HG03045 (cell line): Measurements from ENCODE around the gene FXYD6.

Source experiments
- ATAC-seq: cut with Tn5 transposase; IDR thresholded peaks from one replicate; pipeline ENCODE4 v1.9.1; 2021; ENCODE audit warnings: mild to moderate bottlenecking, moderate library complexity; ENCODE audit not compliant: unreplicated experiment

The FXYD6 gene

DNA sequence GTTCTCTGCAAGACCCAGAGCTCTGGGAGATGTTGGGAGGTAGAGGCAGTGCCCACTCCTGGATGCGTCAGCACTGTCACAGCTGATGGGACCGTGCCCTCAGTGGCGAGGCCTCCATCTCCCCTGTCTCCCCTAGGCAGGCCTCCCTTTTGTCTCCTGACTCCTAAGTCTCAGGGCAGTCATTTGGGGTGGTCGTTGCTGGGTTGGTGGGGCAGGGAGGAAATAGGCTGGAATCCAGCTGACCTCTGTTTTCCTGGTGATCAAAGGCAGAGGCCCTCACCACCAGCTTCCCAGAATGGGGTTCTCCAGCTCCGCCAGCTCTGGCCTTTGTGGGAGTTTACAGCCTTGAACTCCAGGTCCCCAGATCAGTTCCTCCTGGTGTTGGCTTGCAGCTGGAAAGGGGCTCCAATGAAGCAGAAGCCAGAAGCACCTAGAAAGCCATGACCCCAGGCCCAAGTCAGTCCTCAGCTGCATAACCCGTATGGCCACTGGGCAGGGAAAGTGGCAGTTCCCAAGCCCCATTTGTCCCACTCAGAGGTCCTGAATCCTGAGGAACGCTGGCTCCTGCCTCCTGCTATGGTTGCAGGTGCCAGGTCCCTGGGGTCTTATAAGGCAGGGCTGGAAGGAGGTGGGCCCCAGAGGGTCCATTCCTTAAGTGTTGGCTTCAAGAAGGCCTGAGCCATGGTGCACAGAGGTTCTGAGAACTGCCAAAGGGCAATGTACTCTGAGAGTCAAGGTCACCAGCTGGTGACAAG lies 44.6 kb downstream of the FXYD6 start:
- ATAC-seq: no peak

- no peak for ATAC-seq
These were observed 45.6 kb downstream of the FXYD6 start for GRCh38 chr11:117830674-117831351.

DNA sequence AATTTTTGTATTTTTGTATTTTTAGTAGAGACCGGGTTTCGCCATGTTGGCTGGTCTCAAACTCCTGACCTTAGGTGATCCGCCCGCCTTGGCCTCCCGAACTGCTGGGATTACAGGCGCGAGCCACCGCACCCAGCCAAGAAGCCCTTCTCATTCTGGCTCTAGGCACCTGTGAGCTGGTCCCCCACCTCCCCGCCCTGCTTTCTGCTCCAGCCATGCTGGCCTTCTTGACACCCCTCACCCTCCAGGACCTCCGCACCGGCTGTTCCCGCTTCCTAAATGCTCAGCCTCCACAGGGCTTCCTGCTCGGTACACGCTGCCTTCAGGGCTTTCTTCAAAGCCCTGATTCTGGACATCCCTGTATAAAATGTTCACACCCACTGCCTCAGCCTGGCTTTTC lies 46.4 kb downstream of the FXYD6 start:
- no peak for ATAC-seq

GRCh38 chr11:117829369-117829725 lies 47.1 kb downstream of the FXYD6 start:
- ATAC-seq: peak; percentile 8

GRCh38 chr11:117828611-117829368 lies 47.7 kb downstream of the FXYD6 start:
- ATAC-seq: peak; percentile 41

DNA sequence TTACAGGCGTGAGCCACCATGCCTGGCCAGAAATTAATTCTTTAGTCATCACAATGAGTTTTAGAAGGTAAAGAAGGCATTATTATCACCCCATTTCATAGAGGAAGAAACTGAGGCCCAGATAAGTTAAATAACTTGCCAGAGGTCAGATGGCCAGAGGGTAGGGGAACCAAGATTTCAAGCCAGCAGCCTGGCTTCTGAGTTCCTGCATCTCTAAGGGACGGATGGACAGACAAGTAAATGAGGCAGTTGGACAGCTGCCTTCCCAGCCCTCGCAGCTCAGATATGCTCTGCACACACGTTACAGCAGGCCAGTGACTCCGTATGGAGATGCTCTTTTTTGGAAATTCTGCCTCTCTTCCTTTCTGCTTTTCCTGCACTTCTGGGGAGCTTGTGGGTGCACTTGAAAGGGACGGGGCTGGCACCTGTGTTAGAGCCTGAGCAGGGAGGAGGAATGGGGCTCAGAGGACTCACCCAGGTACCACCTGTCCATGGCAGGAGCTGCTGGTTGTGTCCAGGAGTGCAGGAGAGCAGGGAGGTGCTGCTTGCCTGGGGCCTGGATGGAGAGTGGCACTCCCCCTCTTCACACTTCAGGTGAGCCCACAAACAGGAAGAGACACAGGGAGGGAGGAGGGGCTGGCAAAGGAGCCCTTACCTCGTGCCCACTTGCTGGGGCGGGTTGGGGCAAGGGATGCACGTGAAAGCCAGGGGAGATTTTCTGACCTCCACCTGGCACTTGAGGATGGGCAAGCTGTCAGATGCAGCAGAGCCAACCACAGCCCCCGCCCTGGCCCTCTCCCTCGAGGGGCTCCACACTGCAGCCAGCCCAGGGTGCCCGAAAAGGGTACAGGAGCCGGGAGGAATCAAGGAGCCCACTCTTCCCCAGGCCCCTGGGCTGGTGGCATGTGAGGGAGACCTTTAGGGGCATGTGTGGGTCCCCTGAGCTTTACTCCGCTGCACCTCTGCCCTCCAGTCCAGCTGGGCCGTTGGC lies 48.6 kb downstream of the FXYD6 start:
- ATAC-seq: no peak

DNA sequence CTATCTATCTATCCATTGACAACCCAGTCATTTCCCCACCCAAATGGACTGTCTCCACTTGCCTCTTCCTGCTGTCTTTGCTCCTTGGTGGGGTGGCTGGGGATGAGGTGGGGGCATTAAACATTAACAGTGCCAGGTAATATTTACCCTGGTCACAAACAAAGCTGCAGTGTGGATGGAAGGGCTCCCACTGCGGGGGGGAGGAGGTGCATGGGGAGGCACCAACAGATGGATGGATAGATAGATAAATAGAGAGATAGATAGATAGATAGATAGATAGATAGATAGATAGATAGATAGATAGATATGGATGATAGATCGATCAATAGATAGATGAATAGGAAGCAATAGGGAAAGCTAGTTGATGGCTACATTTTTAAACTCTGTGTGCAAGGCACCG lies 49.6 kb downstream of the FXYD6 start:
- ATAC-seq: no peak

DNA sequence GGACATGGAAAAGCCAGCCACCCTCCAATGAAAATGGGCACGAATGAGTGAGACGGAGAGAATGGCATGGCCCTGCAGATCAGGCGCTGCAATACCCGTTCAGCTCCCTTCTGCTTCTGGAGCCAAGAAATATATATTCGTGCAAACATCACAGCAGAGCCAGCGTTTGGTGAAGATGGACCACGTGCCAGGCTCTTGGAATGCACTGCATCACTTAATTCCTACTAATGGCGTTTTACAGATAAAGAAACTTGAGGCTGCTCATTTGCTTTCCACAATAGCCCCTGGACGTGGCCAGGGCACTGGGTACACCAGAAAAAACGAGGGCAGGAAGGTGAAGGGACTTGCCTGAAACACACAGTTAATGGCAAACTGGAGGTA lies 50.3 kb downstream of the FXYD6 start:
- no peak for ATAC-seq

DNA sequence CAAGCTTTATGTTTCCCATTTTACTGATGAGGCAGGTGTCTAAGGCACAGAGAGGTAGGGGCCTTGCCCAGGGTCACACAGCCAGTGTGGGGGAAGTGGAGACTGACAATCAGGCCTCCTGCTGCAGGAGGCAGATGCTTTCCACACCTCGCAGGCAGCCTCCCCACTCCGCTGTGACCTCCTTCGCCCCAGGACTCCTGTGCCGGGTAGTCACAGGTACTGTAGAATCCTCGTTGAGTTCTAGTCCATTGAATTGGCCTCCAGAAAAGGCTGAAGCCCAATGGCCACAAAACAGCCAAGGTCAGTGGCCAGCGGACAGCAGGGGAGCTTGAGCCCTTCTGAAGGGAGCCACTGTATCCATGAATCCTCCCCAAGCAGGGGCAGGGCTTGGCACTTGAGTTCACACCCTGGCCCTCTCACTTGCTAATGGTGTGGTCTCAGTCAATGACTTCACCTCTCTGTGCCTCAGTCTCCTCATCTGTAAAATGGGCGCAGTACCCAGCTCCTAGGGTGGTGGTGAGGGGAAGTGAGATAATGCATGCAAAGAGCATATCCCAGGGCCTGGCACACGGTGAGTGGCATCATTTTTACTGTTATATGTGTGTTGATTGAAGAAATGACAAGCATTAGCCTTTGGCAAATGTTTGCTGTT lies 50.8 kb downstream of the FXYD6 start:
- ATAC-seq: no peak

GRCh38 chr11:117824571-117825537 lies 51.6 kb downstream of the FXYD6 start, which contains the start of gene FXYD2:
Gene FXYD2 (minus strand): TSS chr11:117824744. CDS start chr11:117824678, 66 bp downstream.
- ATAC-seq: no peak

GRCh38 chr11:117823946-117824420 lies 52.5 kb downstream of the FXYD6 start:
- ATAC-seq: no peak

GRCh38 chr11:117823294-117823945 lies 53.0 kb downstream of the FXYD6 start:
- no peak for ATAC-seq

DNA sequence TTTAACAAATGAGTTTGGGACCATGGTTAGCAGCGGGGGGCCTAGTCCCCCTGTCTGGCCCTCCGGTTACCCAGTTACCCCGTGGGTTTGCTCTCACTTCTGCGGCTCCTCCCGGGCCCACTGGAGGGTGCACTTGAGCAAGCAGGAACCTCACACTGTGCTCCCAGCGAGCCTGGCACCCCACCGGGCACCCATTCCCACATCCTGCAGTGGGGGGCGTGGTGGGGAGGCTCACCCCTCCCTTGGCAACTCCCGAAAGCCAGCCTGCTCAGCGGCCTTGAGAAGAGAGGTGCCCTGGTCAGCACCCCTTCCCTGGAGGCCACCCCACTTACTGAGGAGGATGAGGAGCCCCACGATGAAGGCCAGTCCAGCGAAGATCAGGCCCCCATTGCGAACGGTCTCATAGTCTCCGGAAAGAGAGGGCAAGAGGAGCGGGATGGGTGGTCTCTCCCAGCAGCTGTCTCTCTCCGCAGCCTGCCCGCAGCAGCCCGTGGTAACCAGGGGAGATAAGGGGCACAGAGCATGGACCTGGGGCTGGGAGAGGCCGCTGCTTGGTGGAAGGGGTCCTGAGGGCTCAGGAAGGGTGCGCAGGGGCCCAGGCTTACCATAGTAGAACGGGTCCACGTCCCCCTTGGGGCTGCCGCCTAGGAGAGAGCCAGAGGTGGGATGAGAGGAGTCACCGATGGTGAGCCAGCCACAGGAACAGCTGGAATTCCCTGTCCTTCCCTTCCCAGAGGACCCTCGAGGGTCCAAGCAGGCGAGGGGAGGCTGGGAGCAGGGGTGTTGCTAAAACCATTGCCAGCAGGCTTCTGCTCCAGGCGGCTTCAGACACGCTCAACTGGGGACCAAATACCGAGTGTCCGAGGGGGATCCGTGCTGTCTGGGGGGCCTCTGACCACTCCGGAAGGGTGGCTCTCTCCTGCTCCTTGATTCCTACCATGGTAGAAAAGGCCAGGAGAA lies 54.1 kb downstream of the FXYD6 start:
- ATAC-seq: no peak

- ATAC-seq: no peak
These were observed 55.0 kb downstream of the FXYD6 start for GRCh38 chr11:117821431-117821830.

GRCh38 chr11:117820516-117820915 lies 55.9 kb downstream of the FXYD6 start:
- no peak for ATAC-seq

DNA sequence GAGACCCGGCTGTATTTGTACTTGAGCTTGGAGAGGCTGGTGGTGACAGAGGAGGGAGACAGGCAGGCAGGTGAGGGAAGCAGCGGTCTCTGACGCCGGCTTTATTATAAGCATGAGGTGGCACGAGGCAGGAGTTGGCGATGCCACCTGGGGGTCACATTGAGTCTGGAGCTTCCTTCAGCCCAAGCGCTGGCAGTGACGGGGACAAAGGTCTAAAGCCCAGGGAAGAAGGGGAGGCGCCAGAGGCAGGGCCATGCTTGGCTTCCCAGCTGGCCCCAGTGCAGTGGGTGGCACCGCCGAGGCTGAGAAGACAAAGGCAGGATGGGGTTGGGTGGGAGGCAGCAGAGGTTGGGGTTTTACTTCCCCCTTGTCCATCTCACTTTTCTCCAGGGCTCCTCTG lies 56.4 kb downstream of the FXYD6 start:
- ATAC-seq: no peak
